Measurements from ENCODE around the gene PLEK2.

DNA sequence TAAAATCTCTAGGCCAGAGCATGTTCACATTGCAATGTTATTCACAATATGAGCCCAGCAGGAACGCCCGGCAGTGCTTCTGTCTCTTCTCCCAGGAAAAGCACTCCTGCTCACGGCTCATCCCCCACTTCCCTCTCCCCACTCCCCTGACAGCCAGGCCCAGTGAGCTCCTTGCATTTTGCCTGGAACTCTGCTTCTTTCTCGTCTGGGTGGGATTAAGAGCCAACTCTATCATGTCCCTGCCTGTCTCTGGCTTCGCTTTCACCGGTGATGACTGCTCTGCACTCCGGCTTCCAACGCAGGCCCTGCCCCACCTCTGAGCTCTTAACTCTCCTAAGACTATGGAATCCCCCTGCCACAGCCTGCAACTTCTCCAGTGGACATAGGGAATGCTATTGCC lies 2.5 kb downstream of the PLEK2 start:
- TF ChIP-seq, protein P1, sequence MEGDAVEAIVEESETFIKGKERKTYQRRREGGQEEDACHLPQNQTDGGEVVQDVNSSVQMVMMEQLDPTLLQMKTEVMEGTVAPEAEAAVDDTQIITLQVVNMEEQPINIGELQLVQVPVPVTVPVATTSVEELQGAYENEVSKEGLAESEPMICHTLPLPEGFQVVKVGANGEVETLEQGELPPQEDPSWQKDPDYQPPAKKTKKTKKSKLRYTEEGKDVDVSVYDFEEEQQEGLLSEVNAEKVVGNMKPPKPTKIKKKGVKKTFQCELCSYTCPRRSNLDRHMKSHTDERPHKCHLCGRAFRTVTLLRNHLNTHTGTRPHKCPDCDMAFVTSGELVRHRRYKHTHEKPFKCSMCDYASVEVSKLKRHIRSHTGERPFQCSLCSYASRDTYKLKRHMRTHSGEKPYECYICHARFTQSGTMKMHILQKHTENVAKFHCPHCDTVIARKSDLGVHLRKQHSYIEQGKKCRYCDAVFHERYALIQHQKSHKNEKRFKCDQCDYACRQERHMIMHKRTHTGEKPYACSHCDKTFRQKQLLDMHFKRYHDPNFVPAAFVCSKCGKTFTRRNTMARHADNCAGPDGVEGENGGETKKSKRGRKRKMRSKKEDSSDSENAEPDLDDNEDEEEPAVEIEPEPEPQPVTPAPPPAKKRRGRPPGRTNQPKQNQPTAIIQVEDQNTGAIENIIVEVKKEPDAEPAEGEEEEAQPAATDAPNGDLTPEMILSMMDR (IDR thresholded peaks at IDR 0.05): no peak
- no peak for TF ChIP-seq POLR2A (IDR thresholded peaks at IDR 0.05)
- TF ChIP-seq EP300 (IDR thresholded peaks at IDR 0.05): no peak
